Hepatocyte (in vitro differentiated cells): ENCODE data around the gene IL4I1. TPM values are rescaled to one million over a fixed set of nuclear protein-coding genes. Genes with fewer than 3 reads are reported as not detected.

ENCODE experiments used
- DNase-seq: peaks from one replicate; pipeline ENCODE4 v3.0.0-alpha.2; 2016; ENCODE audit warnings: low spot score
- H2AFZ ChIP-seq: fragments of 200-600 bp; sonication (generic); 2 replicates; pipeline ENCODE4 v1.6.0; 2016; ENCODE audit warnings: antibody characterized with exemption, mild to moderate bottlenecking
- H3K27ac ChIP-seq: fragments of 200-600 bp; sonication (generic); 2 replicates; pipeline ENCODE4 v1.5.1; 2016; ENCODE audit warnings: mild to moderate bottlenecking
- H3K27me3 ChIP-seq: fragments of 200-600 bp; sonication (generic); 2 replicates; pipeline ENCODE4 v1.6.1; 2016
- H3K36me3 ChIP-seq: fragments of 200-600 bp; sonication (generic); replicated peaks from 2 replicates; pipeline ENCODE4 v1.5.1; 2016; ENCODE audit warnings: low read depth; ENCODE audit not compliant: insufficient read depth
- H3K4me1 ChIP-seq: fragments of 200-600 bp; sonication (generic); 2 replicates; pipeline ENCODE4 v1.5.1; 2016; ENCODE audit warnings: mild to moderate bottlenecking, moderate library complexity; ENCODE audit not compliant: insufficient read depth
- H3K4me2 ChIP-seq: fragments of 200-600 bp; sonication (generic); 2 replicates; pipeline ENCODE4 v1.6.0; 2016
- H3K4me3 ChIP-seq: fragments of 200-600 bp; sonication (generic); 2 replicates; pipeline ENCODE4 v1.5.1; 2016; ENCODE audit warnings: mild to moderate bottlenecking
- H3K79me2 ChIP-seq: fragments of 200-600 bp; sonication (generic); 2 replicates; pipeline ENCODE4 v1.6.0; 2017; ENCODE audit warnings: mild to moderate bottlenecking
- H3K9me2 ChIP-seq: fragments of 200-600 bp; sonication (generic); replicated peaks from 2 replicates; pipeline ENCODE4 v1.6.0; 2017; ENCODE audit warnings: mild to moderate bottlenecking; ENCODE audit not compliant: insufficient read depth
- H3K9me3 ChIP-seq: fragments of 200-600 bp; sonication (generic); 2 replicates; pipeline ENCODE4 v1.5.1; 2016; ENCODE audit warnings: low read depth, mild to moderate bottlenecking
- H4K20me1 ChIP-seq: fragments of 200-600 bp; sonication (generic); 2 replicates; pipeline ENCODE4 v1.6.0; 2016; ENCODE audit warnings: mild to moderate bottlenecking; ENCODE audit not compliant: insufficient read depth, poor library complexity, severe bottlenecking
- EZH2 ChIP-seq: fragments of 200-600 bp; sonication (generic); IDR thresholded peaks from 2 replicates; pipeline ENCODE4 v1.6.1; 2016; ENCODE audit warnings: antibody characterized with exemption, mild to moderate bottlenecking, borderline replicate concordance
- EZH2phosphoT487 ChIP-seq: fragments of 200-600 bp; sonication (generic); IDR thresholded peaks from one replicate; pipeline ENCODE4 v1.6.1; 2018; ENCODE audit warnings: antibody characterized with exemption, mild to moderate bottlenecking, low read depth, moderate library complexity; ENCODE audit not compliant: unreplicated experiment, severe bottlenecking
- WGBS: methylation state at CpG from one replicate; pipeline ENCODE4 v1.1.6; 2016; ENCODE audit warnings: low lambda C conversion rate; ENCODE audit errors: missing lambda C conversion rate; 5-methylcytosine and 5-hydroxymethylcytosine counted together
- polyA plus RNA-seq: library from polyadenylated mRNA; unstranded; fragments of >200 nt; fragmentation: Nextera tagmentation; extraction: Ambion mirVana; gene quantifications from 2 replicates; pipeline ENCODE4 v1.2.1, GENCODE V29; 2016
- total RNA-seq: library from RNA; depleted of rRNA; stranded (reverse); fragments of >200 nt; gene quantifications from 2 replicates; pipeline ENCODE4 v1.2.3, GENCODE V29; 2014
- TF ChIP-seq, protein P1 (sequence below): fragments of 200-600 bp; sonication (generic); IDR thresholded peaks from 2 replicates; pipeline ENCODE4 v1.5.1; 2016; ENCODE audit warnings: antibody characterized with exemption, mild to moderate bottlenecking; ENCODE audit not compliant: poor library complexity

Gene IL4I1
- total and polyA plus RNA-seq, 2 experiments from 2014 or later: 0.33 to 0.60 TPM

GRCh38 chr19:49881672-49882394, 14.9 kb downstream of the IL4I1 start:
- Histone ChIP-seq H3K79me2 (peaks cover 17% of the 10 kb centered on the region), H3K36me3 (peaks cover 8% of the 10 kb centered on the region), H3K9me3 (no peaks in the 10 kb centered on the region), H3K4me2 (no peak overlapping the region), H3K27me3 (no peaks in the 10 kb centered on the region), H3K27ac (no peak overlapping the region), H3K4me3 (no peak overlapping the region), H4K20me1 (no peaks in the 10 kb centered on the region), H3K4me1 (peaks cover 10% of the 10 kb centered on the region), H3K9me2 (no peaks in the 10 kb centered on the region), H2AFZ (no peak overlapping the region)
- WGBS: 94% methylated on average over 31 of the region's 31 CpGs
- no peak for TF ChIP-seq EZH2
- TF ChIP-seq, protein P1, sequence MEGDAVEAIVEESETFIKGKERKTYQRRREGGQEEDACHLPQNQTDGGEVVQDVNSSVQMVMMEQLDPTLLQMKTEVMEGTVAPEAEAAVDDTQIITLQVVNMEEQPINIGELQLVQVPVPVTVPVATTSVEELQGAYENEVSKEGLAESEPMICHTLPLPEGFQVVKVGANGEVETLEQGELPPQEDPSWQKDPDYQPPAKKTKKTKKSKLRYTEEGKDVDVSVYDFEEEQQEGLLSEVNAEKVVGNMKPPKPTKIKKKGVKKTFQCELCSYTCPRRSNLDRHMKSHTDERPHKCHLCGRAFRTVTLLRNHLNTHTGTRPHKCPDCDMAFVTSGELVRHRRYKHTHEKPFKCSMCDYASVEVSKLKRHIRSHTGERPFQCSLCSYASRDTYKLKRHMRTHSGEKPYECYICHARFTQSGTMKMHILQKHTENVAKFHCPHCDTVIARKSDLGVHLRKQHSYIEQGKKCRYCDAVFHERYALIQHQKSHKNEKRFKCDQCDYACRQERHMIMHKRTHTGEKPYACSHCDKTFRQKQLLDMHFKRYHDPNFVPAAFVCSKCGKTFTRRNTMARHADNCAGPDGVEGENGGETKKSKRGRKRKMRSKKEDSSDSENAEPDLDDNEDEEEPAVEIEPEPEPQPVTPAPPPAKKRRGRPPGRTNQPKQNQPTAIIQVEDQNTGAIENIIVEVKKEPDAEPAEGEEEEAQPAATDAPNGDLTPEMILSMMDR: no peak
- TF ChIP-seq EZH2phosphoT487: no peak
- DNase-seq: no peak

DNA sequence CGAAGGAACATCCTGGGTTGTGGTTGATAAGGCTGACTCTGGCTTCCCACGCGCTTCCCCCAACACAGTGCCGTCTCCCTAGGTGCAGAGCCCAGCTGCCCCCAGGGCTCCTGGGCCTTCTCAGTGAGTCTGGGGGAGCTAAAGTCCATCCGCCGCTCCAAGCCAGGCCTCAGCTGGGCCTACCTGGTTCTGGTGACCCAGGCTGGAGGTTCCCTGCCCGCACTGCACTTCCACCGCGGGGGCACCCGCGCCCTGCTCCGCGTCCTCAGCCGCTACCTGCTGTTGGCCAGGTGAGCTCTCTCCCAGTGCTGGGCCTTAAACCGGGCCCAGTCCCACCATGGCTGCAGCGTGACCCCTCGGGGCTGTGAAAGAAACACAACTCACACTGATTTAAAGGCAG, 15.5 kb downstream of the IL4I1 start:
- H3K79me2 ChIP-seq: peaks cover 17% of the 10 kb centered on the region
- peaks cover 8% of the 10 kb centered on the region for H3K36me3 ChIP-seq
- H4K20me1 ChIP-seq: no peaks in the 10 kb centered on the region
- peaks cover 10% of the 10 kb centered on the region for H3K4me1 ChIP-seq
- DNase-seq: no peak
- H3K9me3 ChIP-seq: no peaks in the 10 kb centered on the region
- H3K9me2 ChIP-seq: no peaks in the 10 kb centered on the region
- no peak overlapping the region for H2AFZ ChIP-seq
- WGBS: 99% methylated on average over 16 of the region's 17 CpGs
- no peak overlapping the region for H3K4me2 ChIP-seq
- TF ChIP-seq, protein P1: no peak
- no peak for TF ChIP-seq EZH2phosphoT487
- TF ChIP-seq EZH2: no peak
- no peak overlapping the region for H3K4me3 ChIP-seq
- no peak overlapping the region for H3K27ac ChIP-seq
- H3K27me3 ChIP-seq: no peaks in the 10 kb centered on the region

GRCh38 chr19:49880162-49880869, 16.4 kb downstream of the IL4I1 start:
- TF ChIP-seq EZH2phosphoT487: no peak
- TF ChIP-seq, protein P1: no peak
- no peak for TF ChIP-seq EZH2
- Histone ChIP-seq H3K79me2 (peaks cover 25% of the 10 kb centered on the region), H3K4me3 (no peak overlapping the region), H3K9me2 (no peaks in the 10 kb centered on the region), H3K4me1 (peaks cover 10% of the 10 kb centered on the region), H3K36me3 (peaks cover 8% of the 10 kb centered on the region), H2AFZ (no peak overlapping the region), H3K9me3 (no peaks in the 10 kb centered on the region), H4K20me1 (no peaks in the 10 kb centered on the region), H3K27me3 (no peaks in the 10 kb centered on the region), H3K27ac (no peak overlapping the region), H3K4me2 (no peak overlapping the region)
- DNase-seq: no peak
- 94% methylated on average over 10 of the region's 10 CpGs for WGBS
